ENCODE data around the gene CCDC192.
"Not testable (repeated sequence)": the region's sequence is repeated elsewhere in the genome, so short reads cannot be mapped to it uniquely, and the experiment has no call there.

The CCDC192 gene

DNA sequence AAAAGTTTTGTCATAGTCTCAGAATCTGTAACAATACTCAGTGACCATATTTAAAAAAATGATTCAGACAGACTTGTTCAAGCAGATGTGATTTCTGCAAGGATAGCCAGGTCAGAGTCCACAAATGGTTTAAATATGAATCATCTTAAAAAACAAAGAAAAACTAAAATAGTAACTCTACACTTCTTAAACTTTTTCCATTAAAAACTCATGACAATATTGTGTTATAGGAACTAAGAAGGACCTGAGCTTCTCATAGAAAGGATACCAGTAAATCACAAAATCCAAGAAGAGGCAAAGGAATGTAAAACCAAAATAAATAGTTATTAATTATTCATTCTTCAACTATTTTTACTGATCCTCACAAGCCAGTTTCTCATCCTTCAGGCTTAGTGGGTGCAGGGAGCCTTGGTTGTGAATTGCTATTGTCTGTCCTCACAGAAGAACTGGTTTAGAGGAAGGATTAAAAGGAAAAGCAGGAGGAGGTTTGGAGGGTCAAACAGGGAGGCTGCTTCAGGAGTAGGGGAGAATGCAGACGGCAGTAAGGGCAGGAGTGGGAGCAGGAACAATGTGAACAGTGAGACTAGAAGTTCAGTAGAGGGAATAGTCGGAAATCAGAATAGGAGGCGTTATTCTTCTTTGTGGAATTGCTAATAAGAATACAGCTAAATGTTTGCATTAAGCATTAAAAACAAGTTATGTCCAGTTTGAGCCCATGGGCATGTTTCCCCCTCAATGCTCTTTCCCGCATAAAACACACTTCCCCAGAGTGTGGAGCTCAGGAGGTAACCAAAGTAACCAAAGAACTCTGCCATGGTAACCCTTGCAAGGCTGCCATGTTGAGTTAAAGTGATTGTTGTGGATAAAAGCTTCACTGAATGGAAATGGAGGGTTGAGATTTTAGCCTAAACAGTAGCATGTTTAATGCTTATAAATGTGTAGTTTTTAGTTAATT is 110.7 kb downstream of the CCDC192 start:
- DNase-seq, result no peak

DNA sequence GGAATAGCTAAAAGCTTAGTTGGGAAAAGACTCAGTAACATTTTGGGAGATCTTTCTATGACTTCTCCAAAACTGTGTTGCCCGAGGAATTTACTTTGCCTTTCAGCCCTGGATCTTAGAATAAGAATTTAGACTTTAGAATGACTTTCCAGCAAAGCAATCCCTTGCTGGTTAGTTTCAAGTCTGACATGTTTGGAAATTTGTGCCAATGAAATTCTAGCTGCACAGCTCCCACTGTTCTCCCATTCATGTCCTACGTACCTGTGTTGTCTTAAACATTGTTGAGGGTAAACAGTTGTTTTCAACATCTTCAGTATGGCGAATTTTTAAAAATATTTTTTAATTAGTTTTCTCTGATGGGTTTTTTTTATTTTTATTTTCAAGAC is 111.4 kb downstream of the CCDC192 start:
- DNase-seq, result no peak

DNA sequence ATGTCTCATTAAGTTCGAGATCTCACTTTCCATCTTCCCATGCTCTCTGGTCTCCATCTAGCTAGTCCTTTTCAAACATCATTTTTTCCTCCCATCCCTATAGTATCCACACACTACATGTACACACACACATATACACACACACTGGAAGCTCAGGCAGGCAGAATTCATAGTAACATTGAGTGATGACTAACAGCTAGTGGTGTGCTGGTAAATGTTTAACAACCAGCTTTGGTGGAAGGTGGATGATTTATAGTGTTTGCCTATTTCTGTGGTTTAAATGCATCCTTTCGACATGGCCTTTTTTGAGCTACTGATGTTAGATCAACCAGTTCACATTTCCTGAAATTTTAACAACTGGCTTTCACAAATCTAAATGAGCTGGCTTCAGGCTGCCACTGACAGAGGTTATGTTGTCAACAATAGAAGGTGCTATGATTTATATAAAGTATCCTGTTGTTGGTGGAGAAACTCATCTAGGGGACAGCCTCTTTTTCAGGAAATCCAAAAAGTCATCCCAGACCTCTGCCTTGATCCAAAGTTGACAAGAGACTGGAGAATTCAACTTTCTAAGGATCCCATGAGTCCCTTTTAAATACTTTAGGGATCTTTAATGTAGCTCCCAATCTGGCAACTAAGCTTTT is 117.8 kb downstream of the CCDC192 start:
- no peak for DNase-seq

DNA sequence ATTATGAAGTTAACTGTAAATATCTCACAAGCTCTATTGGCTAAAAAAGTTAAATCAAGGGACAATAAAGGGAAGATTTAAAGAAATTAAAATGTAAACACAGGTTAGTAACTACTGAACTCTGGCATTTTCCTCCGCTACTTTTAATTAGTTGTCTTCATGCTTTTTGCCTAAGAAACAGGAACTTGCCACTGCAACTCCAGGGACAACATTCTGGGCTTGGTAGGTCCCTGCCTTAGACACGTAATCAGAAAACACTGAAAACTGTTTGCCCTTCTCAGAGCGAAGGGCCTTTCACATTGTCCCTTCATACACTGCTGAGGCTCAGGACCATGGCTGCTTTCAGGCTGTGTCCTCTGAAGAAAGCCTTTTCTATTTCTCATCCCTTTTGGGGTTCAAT is 118.7 kb downstream of the CCDC192 start:
- no peak for DNase-seq

DNA sequence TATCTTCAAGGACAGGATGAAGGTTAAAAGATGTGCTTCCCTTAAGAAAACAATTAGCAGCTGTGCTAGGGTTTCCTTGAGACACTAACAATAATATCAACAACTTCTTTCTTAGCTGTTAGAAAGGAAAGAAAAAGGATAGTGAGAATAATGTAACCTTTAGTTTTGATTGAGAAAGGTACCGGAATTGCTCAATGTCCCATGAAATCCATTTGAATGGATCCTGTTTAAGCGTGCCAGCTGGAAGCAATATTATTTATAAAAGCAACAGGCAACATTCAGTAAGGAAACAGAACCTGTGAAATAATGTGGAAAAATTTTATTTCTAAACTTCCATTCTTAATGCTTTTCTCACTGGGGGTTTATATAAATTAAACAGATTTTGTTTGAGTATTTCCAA is 120.9 kb downstream of the CCDC192 start:
- DNase-seq, result no peak

DNA sequence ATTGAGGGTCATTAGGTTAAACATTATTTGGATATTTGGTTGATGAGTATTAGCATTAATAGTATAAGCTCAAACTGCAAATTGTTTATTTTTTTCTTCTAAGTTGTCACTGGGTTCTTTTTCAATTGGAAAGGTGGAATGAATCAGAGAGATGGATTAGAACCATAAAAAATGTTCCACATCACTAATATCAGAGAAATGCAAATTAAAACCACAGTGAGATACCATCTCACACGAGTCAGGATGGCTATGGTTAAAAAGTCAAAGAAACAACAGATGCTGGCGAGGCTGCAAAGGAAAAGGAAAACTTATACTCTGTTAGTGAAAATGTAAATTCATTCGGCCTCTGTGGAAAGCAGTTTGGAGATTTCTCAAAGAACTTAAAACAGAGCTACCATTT is 122.8 kb downstream of the CCDC192 start:
- DNase-seq, result no peak

DNA sequence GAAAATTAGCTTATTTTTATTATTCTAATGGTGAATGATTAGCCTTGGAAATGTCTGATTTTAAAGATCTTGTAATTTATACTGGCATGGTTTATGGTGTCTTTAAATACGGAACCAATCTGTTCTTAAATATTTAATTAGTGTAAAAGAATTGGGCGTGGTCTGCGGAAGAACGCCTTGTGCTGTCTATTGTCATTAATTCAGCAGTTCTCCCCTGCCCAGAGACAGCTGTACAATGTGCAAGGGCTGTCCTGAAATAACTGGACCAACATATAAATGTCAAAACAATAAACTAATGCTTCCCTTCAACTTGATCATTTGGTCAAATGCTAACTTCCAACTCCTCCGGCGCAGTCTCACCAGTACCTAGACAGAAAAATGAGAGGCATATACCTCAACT is 124.3 kb downstream of the CCDC192 start:
- DNase-seq, result no peak

DNA sequence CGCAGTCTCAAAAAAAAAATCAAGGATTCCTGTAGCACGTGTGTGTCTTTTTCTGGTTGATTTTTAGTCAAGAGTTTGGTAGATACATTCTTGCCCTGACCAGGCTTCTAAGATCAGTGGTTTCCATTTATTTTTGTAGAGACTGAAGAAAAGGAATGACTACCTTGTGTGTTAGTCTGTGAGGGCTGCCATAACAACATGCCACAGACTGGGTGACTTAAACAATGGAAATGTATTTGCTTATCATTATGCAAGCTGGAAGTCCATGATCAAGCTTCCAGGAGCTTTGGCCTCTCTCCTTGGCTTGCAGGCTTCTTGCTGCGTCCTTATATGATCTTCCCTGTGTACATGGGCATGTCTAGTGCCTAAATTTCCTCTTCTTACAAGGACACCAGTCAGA is 127.0 kb downstream of the CCDC192 start:
- DNase-seq, result no peak

DNA sequence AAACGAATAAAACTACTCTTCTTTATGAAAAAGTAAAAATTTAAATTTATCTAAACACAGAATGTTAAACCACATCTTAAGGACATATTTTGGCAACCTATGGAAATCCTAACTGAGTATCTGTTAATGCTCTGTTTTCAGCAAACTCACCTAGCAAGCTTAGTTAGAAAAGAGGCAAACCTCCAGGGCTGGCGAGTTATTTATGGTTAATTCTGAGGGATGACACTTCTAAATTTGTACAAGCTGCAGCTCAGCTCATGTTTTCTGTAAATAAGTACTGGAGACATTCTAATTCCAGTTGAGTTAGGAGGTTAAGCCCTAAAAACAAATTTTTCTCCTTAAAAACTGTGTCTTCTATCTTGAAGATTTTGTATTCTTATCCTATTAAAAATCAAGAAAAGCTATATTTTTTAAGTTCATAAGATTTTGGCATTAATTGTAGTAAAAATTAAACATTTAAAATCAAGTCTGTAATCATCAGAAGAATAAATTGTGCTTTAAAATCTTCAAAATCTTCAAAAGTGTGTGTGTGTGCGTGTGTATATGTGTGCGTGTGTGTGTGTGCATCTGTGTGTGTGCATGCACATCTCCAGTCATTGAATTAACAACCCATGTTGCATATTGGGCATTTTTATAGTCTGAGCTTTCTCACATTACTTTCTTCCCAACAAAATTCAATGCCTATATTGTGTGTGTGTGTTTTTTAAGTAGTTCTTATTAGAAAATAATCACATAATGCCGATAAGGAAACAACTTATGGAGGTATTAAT is 127.8 kb downstream of the CCDC192 start:
- no peak for DNase-seq

DNA sequence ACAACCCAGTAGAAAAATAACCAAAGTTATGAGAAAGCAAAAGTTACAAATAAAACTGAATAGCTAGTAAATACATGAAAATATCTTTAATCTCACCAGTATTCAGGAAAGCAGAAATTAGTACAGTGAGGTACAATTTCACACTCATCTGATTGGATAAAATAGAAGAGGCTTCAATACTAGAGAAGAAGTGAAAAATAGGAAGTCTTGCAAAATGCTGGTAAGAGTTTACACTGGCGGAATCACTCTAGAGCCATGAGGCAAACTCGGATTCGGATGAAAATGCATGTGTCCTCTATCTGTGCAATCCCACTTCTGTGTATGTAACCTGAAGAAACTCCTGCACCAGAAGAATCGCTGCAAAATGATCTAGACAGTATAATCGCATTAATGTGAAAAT is 128.9 kb downstream of the CCDC192 start:
- DNase-seq, result no peak

DNA sequence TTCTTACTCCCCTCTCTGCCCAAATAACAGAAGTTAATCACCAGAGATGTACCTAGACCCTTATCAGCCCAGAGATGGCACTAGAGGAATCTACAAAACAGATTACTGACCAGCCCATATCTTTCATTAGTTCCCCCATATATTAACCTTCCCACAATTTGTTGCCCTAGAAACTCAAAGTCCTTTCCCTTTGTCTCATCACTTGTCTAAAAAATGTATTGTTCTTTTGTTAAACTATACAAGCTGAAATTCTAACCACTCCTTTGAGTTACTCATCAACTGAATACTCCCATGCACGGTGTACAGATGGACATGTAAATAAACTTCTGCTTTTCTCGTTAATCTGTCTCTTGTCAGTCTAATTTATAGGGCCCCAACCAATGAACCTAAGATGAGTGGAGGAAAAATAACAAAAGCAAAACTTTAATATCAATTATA is 130.9 kb downstream of the CCDC192 start:
- no peak for DNase-seq

DNA sequence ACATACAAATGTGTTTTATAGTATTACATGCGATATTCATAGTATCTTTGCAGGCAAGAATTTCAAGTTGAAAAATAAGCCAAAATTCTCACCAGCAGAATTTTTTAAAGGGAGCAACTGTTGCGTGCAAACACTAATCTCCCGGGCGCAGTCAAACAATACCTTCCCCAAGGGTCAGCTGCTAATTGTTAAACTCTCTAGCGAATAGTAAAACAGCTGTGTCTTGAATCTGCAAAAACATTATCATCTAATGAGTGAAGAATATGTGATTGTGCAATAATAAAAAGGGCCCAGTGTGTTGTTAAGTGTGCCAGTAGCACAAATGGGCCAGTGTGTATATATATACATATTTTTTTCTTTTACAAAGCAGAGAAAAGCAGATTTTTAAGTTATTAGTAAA is 131.4 kb downstream of the CCDC192 start:
- DNase-seq, result no peak

DNA sequence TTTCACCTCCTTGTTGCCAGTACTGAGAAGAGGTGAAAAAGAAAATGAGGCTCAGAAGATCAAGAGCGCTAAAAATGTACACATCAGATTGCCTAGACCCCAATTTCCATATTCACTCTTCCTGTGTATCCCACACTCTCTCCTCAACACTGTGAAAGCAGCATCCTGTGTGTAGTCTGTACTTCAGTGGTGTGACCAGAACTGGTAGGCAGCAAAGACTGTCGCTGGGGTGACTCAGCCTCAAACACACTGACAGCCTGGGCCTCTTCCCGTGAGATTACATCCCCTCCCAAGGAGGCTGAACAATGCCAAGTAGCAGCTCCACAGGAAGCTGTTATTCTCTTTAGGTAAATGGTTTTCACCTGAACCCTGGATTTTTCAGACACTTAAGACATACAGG is 135.5 kb downstream of the CCDC192 start:
- no peak for DNase-seq

DNA sequence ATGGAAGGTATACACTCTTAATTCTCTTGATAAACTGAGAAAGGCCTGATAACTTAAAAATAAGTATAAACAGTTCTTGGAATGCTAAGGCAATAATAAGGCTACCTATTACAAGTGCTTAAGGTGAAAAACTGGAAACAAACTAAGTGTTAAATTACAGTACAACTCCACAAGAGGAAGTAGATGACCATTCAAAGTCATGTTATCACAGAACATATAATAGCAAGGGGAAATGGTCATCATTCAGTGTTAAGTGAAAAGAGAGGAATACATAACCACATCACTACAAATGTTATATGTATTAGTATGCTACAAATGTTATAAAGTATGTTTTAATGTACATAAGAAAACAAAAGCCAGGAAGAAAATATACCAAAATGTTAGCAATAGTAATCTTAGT is 135.9 kb downstream of the CCDC192 start:
- DNase-seq, result no peak

DNA sequence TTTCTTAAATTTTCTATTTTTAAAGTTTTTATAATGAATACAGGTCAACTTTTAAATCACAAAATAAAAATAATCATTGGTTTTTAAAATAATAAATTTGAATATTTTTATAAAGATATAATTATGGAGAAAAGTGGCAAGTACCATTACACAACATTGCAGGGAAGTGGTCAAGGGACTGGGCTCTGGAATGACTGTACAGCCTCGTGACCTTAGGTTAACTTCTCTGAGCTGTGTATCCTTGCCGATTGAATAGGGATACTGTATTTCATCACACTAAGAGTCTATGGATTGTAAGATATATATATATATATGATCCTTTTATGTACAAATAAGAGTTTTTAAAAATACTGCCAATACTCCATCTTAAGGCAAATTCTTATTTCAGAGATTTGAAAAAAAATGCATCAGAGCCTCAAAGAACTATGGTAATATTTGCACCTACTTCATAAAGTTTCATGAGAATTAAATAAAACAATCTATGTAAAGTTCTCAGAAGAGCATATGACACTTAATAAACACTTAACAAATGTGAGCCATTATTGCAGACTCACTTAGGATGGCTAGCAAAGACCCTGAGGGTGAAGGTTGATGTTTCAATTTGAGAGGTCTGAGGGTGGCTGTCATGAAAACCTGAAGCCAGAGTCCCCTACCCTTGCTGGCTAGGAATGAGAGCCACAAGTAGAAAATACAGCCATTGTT is 136.5 kb downstream of the CCDC192 start:
- no peak for DNase-seq

DNA sequence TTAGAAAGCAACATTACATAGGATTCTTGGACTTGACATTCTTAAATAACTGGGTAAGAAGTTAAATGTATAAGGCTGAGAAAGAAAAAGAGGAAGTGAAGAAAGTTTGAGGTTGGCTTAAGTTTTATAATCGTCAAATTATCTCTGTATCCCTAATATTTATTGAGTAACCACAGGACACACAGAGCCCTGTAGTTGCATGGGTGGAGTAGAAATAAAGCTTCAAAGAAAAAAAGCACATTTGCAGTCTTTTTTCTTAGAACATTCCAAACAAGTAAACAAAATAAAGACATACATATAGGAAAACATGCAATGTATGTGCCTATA is 137.0 kb downstream of the CCDC192 start:
- DNase-seq, result no peak

DNA sequence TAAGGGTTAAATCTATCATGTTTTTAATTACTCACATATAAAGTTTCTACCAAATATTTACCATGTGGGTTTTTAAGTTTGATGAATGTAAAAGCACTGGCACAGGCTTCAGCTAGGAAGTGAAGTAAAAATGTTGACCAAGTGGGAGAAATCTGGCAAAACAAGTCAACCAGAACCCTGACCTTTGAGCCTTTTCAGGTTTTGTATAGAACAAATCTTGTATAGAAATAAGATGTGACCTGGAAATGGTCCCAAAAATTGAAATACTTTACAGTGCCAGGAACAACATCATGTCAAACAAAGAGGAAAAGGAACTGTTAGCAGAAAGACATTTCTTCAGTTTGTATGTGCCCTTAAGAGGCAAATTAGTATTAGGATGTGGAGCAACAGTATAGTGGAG is 137.6 kb downstream of the CCDC192 start:
- DNase-seq, result no peak

DNA sequence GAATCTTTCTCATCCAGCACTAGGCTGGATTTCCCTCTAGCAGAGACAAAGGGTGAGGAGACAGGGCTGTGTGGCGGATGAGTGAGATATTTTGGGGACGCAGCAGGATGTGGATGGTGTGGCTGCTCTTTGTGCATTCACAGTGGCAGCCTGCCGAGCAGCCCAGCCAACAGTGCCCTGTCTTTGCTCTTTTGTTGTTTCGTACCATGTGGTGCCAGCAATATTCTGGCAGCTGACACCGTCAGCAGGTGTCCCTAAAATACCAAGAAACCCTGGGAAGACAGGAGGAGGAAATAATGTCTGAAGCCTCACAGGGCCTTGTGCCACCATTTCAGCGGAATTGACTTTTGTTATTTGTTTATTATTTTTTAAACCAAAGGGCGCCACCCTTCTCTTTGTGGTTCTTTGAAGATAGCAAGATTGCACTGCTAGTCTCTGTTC is 141.4 kb downstream of the CCDC192 start:
- DNase-seq, result no peak

DNA sequence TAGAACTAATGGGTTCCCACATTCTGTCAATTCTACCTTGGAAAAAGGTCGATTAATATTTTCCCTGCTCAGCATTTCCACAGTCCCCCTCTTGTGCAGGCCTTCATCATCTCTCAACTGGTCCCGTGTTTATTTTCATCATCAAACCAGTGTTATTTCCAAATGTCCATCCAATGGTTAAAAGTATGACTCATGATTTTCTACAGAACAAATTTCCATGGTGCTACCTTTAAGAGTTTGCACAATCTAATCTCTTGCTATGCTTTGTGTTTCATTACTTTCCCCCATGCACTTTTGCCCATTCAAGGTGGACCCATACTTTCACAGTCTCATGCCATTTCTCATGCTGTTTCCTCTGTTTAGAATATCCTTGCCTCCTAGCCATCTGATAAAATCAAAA is 143.7 kb downstream of the CCDC192 start:
- DNase-seq, result no peak

DNA sequence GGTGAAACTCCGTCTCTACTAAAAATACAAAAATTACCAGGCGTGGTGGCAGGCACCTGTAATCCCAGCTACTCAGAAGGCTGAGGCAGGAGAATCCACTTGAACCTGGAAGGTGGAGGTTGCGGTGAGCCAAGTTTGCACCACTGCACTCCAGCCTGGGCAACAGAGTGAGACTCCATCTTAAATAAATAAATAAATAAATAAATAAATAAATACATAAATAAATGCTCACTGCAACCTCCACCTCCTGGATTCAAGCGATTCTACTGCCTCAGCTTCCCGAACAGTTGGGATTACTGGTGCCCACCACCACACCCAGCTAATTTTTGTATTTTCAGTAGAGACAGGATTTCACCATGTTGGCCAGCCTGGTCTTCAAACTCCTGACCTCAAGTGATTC is 144.4 kb downstream of the CCDC192 start:
- not testable (repeated sequence) for DNase-seq

DNA sequence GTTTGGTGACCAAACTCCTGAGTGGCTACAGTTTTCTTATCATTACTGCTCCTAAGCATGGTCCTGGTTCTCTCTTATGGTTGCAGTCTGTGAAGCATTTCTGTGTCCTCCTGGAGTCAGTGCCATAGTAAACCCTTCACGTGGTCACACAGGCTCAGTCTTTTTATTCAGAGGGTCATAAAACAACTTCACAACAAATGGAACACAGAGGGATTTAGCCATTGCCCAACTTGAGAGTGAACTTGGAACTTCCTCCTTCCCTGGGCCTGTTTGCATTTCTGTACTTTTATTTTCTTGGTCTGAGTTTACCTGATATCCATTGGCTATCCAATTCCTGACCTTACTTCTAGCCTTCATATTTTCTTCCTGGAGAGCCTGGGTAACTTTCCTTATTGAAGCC is 144.9 kb downstream of the CCDC192 start:
- DNase-seq, result no peak

DNA sequence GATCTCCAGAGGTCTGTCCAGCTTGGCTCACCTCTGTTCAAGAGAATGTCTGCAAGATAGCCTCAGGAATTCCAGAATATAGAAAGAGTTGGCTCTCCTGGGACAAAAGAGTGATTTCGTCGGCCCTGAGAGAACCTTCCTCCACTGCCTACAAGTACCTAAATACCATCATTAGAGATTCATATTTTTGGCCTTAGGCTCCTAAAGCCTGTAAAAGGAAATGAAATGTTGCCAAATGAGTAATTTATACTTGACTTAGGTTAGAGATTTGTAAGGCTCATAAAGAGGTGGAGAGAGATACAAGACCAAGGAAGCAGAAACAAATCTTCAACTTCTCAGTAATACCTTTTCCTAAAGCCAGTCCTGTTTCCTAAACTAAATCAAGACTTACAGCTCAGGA is 146.2 kb downstream of the CCDC192 start:
- no peak for DNase-seq

DNA sequence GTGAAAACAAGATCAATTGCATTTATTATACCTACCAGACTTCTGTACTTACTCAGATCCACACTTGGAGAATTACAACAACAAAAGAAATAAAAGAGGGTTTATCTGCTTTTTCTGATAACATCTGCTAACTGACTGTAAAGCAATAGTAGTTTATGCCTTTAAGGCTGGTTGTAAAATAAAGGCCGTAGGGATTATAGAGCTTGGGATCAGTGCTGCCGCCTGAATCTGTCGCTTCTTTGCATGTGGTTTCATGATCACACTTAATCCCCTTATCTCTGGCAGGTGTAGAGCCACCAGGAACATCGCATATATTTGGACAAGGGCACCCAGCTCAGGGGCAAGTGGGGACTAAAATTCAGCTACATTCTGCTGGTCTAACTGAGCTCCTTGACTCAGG is 146.7 kb downstream of the CCDC192 start:
- no peak for DNase-seq
